ENCODE results near the gene OR10J4. TPM values are rescaled to one million over a fixed set of nuclear protein-coding genes. Genes with fewer than 3 reads are reported as not detected.

OR10J4 gene
- total and polyA plus RNA-seq, 2 of the 4 experiments (the other 2 are of a cell fraction) = not detected

GRCh38 chr1:159468321-159468720, 36.3 kb downstream of the OR10J4 start:
- no peaks in the 10 kb centered on the region for H3K4me1 ChIP-seq (ENCODE audit: control insufficient read depth, insufficient read depth, low read length)
- dilution Hi-C loops (cut with HindIII; ENCODE audit: low sequenced_read_pairs, unreplicated experiment) = no loop called here
- no peaks in the 10 kb centered on the region for H4K20me1 ChIP-seq (ENCODE audit: insufficient read depth, low read length)
- H3K9ac ChIP-seq (ENCODE audit: low read depth, low read length) = no peak overlapping the region
- no peak overlapping the region for H4K8ac ChIP-seq (ENCODE audit: low read depth in 2 of 2, low read length in 2 of 2)
- H3K56ac ChIP-seq (ENCODE audit: extremely low read depth, insufficient read depth, low read length) = no peak overlapping the region
- H2BK20ac ChIP-seq (ENCODE audit: low read depth, low read length) = no peak overlapping the region
- no peak overlapping the region for H2BK5ac ChIP-seq (ENCODE audit: low read depth, low read length, poor library complexity, severe bottlenecking)
- no peak overlapping the region for H3K4me2 ChIP-seq (ENCODE audit: low read depth, low read length)
- in situ Hi-C loops (cut with MboI; ENCODE audit: low sequenced_read_pairs) = no loop called here
- no peak overlapping the region for H3K14ac ChIP-seq (replicated peaks; ENCODE audit: low read depth, low read length)
- H3K23ac ChIP-seq (ENCODE audit: low read depth, low read length) = no peak overlapping the region
- no peaks in the 10 kb centered on the region; the same call in 1 of the 2 replicates for H3K9me3 ChIP-seq (ENCODE audit: control insufficient read depth, insufficient read depth, low read length)
- H3K9me1 ChIP-seq (ENCODE audit: insufficient read depth, low read length) = no peaks in the 10 kb centered on the region
- no TSS peak for BruUV-seq (replicated peaks)
- H2AK9ac ChIP-seq (replicated peaks; ENCODE audit: low read depth, low read length, poor library complexity) = no peak overlapping the region
- no peak overlapping the region for H4K91ac ChIP-seq (ENCODE audit: insufficient read depth, low read depth, low read length)
- no CpG with 5 or more reads among the region's 2 CpGs for WGBS, 2 experiments (ENCODE audit: extremely low coverage in 2 of 2, insufficient read length in 1 of 2)
- no peak overlapping the region for H2AK5ac ChIP-seq (ENCODE audit: low read depth, low read length)
- H3K4ac ChIP-seq (ENCODE audit: low read depth, low read length) = no peak overlapping the region
- H3K27me3 ChIP-seq (ENCODE audit: control insufficient read depth, insufficient read depth, low read length) = no peaks in the 10 kb centered on the region
- no peaks in the 10 kb centered on the region for H3K36me3 ChIP-seq (ENCODE audit: control insufficient read depth, insufficient read depth, low read length)
- POLR2A ChIA-PET (ENCODE audit: unreplicated experiment) = no interaction called here
- ATAC-seq (ENCODE audit: low read depth) (no peak), DNase-seq (no peak)
- no peak overlapping the region for H3K4me3 ChIP-seq (ENCODE audit: insufficient read depth, low read depth, low read length)
- no peaks in the 10 kb centered on the region for H3K79me1 ChIP-seq (ENCODE audit: low read depth in 1 of 2, low read length in 2 of 2)
- CTCF ChIA-PET = interaction anchor here (0.6 kb wide), 1 partner anchor 46 kb away, joined by 4 read pairs; no protein-coding TSS in a partner anchor
- no peak overlapping the region for H2BK15ac ChIP-seq (ENCODE audit: low read depth, low read length)
- TF ChIP-seq MAZ (IDR thresholded peaks at IDR 0.05; ENCODE audit: borderline replicate concordance, low read depth, low read length) (no peak), SMC3 (IDR thresholded peaks at IDR 0.05; ENCODE audit: low read depth, low read length) (no peak), MXI1 (IDR thresholded peaks at IDR 0.05; ENCODE audit: borderline replicate concordance, low read depth, low read length) (no peak), CEBPB (IDR thresholded peaks at IDR 0.05; ENCODE audit: low read depth, low read length) (no peak), POLR2A (IDR thresholded peaks at IDR 0.05; ENCODE audit: low read depth, low read length) (no peak), RAD21 (IDR thresholded peaks at IDR 0.05; ENCODE audit: low read length) (no peak), CTCF (conservative IDR thresholded peaks at IDR 0.05; ENCODE audit: low read depth, low read length) (no peak), ELK1 (IDR thresholded peaks at IDR 0.05; ENCODE audit: borderline replicate concordance, low read depth, low read length) (no peak), RFX5 (IDR thresholded peaks at IDR 0.05; ENCODE audit: low read depth, low read length) (no peak), NFE2L2 (IDR thresholded peaks at IDR 0.05; ENCODE audit: low read depth, low read length) (no peak), RCOR1 (IDR thresholded peaks at IDR 0.05; ENCODE audit: insufficient replicate concordance, low read length) (no peak), FOS (IDR thresholded peaks at IDR 0.05; ENCODE audit: low read depth, low read length) (no peak), MAFK (IDR thresholded peaks at IDR 0.05; ENCODE audit: low read depth, low read length) (no peak), CHD1 (IDR thresholded peaks at IDR 0.05; ENCODE audit: low read depth, low read length) (no peak), BHLHE40 (IDR thresholded peaks at IDR 0.05; ENCODE audit: low read depth, low read length) (no peak), USF2 (IDR thresholded peaks at IDR 0.05; ENCODE audit: low read depth, low read length) (no peak)
- no peak overlapping the region for H2BK120ac ChIP-seq (ENCODE audit: low read depth, low read length)
- no peak overlapping the region for H2AFZ ChIP-seq (replicated peaks; ENCODE audit: low read length, poor library complexity)
- H3K18ac ChIP-seq (ENCODE audit: low read depth, low read length) = no peak overlapping the region
- intact Hi-C loops (cut with micrococcal nuclease) = no loop called here
- H3K27ac ChIP-seq (ENCODE audit: insufficient read depth, low read length) = no peak overlapping the region
- H4K5ac ChIP-seq (ENCODE audit: low read depth, low read length) = no peak overlapping the region
